Measurements from ENCODE around the gene ZNF808.
"Not testable (repeated sequence)": the region's sequence is repeated elsewhere in the genome, so short reads cannot be mapped to it uniquely, and the experiment has no call there.

The ZNF808 gene

DNA sequence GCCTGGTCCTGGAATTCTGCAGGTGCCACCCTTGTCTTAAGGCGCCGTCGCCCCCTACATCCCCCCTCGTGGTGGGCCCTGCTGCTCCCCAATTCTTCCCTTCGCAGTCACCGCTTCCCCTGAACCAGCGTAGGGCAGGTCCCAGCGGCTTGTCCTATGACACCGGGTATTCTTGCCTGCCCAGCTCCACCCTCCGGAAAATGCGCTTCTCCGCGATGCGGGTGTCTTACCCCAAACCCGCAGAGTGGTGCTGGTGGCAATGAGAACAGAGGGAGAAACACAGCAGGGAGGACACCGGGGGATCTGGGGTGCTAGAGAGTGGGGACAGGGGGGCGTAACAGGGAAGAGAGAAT lies 9.0 kb downstream of the ZNF808 start:
- DNase-seq = peak; percentile 32

DNA sequence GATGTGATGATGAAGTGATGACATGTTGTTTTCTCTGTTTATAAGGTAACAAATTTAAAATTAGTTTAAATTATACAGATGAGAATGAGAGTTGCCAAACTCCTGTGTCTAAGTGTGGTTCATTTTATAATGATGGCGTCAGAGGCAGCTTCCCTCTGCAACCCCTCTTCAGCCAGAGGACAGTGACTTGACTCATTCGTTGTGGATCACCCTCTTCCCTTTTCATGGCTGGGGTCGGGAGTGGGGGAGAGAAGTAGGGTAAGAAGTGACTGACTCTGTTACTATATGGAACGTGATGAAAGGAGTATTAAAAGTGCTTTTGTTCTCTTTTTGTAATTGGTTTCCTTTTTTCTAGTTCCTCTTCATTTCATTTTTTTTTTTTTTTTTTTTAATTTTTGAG lies 11.3 kb downstream of the ZNF808 start:
- DNase-seq = not testable (repeated sequence)

DNA sequence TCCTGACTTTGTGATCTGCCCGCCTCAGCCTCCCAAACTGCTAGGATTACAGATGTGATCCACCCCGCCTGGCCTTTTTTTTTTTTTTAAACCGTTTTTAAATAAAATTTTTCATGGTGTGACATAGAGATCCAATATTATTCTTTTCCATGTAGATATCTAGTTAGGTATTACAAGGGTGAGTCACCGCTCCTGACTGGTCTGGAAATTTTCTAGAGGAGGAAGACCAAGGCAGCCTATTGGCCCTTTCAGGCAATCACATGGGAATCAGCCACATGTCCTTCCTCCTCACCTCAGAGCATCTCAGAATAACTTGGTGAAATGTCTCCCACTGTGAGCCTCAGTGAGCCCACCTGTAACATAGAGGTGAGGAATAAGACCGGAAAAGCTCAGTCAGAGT lies 13.7 kb downstream of the ZNF808 start:
- DNase-seq = not testable (repeated sequence)

DNA sequence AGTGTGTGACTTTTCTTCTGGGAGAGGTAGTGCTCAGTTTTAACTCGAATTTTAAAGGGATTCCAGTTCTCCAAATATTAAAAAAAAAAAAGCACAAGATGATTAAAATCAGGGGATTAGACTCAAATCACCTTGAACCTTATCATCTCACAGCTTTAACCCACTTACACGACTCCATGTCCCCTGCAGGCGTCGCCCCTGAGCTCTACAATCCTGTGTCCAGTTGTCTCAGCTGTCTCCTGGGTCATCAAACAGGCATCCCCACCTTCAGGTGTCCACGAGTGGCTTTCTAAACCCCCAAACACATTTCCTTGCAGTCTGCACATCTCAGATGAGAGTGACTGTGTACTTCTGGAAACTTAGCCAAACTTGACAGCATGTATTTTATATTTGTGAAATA lies 14.1 kb downstream of the ZNF808 start:
- no peak for DNase-seq

DNA sequence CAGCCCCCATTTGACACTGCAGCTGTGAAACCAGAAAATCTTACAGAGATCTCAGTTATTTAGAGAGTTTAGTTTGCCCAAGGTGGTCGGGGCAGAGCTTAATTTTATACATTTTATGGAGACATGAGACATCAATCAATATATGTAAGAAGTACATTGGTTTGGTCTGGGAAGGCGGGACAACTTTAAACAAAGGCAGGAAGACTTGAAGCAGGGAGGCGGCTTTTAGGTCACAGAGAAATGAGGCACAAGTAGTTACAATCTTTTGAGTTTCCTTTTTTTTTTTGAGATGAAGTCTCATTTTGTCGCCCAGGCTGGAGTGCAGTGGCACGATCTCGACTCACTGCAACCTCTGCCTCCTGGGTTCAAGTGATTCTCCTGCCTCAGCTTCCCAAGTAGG lies 15.1 kb downstream of the ZNF808 start:
- not testable (repeated sequence) for DNase-seq

DNA sequence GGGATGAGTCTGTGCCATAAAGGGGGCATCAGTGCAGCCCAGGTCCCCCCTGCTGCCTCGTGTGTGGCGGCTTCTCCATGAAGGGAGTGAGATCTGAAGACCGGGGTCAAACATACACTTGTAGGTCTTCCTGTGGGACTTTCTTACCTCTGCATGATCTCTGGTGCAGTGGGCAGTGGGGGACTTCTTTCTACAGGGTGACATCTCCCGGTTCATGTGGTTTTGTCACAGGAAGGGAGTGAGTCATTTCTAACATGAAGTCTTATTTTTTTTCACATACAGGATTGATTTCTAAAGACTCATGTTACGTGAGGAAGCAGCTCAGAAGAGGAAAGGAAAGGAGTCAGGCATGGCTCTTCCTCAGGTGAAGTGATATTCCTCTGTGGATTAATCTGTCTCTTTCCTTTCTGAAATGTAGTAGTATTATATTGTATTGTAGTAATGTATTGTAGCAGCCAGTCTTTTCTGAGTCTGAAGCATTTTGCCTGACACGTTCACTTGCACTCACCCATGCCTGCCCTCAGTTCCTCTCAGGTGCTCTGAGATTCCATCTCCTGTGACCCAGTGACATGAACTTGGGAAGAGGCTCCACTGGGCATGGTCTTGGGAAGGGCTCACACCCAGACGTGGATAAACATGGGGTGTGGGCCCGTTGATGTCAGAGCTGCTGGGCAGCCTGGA lies 15.7 kb downstream of the ZNF808 start:
- peak; percentile 66 for DNase-seq

DNA sequence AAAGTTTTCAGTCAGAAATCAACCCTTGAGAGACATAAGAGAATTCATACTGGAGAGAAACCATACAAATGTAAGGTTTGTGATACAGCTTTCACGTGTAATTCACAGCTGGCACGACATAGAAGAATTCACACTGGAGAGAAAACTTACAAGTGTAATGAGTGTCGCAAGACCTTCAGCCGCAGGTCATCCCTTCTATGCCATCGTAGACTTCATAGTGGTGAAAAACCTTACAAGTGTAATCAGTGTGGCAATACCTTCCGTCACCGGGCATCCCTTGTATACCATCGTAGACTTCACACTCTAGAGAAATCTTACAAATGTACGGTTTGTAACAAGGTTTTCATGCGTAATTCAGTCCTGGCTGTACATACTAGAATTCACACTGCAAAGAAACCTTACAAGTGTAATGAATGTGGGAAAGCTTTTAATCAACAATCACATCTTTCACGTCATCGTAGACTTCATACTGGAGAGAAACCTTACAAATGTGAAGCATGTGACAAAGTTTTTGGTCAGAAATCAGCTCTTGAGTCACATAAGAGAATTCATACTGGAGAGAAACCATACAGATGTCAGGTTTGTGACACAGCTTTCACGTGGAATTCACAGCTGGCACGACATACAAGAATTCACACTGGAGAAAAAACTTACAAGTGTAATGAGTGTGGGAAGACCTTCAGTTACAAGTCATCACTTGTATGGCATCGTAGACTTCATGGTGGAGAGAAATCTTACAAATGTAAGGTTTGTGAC lies 26.9 kb downstream of the ZNF808 start:
- no peak for DNase-seq

DNA sequence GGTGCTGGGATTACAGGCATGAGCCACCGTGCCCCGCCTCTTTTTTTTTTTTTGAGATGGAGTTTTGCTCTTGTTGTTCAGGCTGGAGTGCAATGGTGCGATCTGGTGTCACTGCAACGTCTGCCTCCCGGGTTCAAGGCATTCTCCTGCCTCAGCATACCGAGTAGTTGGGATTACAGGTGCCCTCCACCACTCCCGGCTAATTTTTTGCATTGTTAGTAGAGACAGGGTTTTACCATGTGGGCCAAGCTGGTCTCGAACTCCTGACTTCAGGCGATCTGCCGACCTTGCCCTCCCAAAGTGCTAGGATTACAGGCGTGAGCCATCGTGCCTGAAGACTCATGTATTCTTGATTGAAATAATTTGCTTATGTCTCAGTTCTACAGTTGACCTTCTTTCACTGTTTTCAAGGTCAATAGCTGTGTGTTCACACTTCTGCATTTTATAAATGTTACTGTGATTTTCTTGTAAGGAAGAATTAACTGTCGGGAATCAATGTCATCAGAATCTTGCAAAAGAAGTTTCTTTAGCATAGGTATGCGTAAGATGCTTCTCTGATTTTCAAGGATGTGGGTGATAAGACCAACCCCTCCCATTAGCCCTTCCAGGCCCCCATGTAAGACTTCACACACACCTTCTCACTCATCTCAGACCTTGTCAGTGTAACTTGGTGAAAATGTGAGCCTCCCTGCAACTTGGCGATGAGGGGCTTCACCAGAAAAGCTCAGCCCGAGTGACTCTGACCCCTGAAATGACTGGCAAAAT lies 29.9 kb downstream of the ZNF808 start:
- DNase-seq = no peak

DNA sequence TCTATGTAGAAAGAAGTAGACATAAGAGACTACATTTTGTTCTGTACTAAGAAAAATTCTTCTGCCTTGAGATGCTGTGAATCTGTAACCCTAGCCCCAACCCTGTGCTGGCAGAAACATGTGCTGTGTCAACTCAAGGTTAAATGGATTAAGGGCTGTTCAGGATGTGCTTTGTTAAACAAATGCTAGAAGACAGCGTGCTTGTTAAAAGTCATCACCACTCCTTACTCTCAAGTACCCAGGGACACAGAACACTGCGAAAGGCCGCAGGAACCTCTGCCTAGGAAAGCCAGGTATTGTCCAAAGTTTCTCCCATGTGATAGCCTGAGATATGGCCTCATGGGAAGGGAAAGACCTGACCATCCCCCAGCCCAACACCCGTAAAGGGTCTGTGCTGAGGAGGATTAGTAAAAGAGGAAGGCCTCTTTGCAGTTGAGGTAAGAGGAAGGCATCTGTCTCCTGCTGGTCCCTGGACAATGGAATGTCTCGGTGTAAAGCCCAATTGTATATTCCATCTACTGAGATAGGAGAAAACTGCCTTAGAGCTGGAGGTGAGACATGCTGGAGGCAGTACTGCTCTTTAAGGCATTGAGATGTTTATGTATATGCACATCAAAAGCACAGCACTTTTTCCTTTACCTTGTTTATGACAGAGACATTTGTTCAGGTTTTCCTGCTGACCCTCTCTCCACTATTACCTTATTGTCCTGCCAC lies 31.4 kb downstream of the ZNF808 start:
- not testable (repeated sequence) for DNase-seq

DNA sequence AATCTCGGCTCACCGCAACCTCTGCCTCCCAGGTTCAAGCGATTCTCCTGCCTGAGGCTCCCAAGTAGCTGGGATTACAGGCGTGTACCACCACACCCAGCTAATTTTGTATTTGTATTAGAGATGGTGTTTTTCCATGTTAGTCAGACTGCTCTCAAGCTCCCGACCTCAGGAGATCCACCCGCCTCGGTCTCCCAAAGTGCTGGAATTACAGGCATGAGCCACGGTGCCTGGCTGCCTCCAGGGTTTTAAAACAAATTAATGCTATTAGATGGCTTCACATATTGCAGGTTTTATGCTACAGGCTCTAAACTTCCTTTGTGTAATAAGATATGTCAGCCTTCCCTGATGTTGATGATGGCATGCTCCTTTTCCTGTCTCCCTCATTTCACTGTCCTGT lies 34.1 kb downstream of the ZNF808 start:
- not testable (repeated sequence) for DNase-seq

DNA sequence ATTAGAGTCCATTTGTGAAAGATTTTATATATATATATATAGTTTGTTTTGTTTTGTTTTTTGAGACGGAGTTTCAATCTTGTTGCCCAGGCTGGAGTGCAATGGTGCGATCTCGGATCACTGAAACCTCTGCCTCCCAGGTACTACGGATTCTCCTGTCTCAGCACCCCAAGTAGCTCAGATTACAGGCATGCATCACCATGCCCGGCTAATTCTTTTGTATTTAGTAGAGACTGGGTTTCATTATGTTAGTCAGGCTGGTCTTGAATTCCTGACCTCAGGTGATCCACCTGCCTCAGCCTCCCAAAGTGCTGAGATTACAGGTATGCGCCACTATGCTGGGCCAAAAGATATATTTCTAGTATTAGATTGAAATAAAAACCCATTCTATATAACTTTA lies 38.7 kb downstream of the ZNF808 start:
- no peak for DNase-seq

DNA sequence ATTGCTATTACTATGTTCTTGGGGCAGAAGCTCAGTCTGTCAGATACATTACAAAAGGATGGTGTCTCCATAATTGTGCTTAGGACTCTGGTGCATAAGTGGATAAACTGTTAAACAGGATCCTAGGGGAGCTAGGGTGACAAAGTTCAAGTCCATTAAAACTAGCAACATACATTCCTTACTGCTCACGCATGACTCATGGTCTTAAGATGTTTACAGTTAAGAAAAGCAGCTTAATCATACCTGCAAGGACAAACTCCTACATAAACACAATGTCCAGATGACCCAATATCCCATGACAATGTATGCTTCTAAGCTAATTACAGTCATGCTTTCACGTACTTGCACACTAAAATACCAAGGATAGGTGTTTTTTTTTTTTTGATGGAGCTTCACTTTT lies 39.1 kb downstream of the ZNF808 start:
- no peak for DNase-seq

DNA sequence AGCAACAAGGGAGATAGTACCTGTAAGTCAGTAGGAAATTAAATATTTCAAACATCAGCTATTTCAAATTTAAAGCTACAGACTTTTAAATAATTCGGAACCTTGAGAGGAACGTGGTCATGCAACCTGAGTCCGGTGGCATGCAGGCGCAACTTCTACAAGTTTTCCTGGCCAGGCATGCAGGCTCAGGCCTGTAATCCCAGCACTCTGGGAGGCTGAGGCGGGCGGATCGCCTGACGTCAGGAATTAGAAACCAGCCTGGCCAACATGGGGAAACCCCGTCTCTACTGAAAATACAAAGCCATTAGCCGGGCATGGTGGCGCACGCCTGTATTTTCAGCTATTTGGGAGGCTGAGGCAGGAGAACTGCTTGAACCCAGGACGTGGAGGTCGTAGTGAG lies 40.5 kb downstream of the ZNF808 start:
- no peak for DNase-seq

DNA sequence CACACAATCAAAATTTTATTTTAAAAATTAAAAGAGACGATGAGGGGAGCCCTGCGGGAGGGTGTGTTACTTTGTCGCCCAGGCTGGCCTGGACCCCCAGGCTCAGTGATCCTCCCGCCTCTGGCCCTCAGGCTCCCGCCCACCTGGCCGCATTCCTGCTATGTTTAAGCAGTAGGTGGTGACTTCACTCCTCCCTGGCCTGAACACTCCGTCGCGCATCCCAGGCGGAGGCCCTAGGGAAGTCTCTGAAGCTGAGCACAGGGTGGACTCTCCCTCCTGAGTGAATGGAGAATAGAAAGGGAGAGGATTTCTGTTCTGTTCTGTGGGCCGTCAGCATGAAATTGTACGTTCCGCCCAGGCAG lies 42.2 kb downstream of the ZNF808 start:
- not testable (repeated sequence) for DNase-seq

DNA sequence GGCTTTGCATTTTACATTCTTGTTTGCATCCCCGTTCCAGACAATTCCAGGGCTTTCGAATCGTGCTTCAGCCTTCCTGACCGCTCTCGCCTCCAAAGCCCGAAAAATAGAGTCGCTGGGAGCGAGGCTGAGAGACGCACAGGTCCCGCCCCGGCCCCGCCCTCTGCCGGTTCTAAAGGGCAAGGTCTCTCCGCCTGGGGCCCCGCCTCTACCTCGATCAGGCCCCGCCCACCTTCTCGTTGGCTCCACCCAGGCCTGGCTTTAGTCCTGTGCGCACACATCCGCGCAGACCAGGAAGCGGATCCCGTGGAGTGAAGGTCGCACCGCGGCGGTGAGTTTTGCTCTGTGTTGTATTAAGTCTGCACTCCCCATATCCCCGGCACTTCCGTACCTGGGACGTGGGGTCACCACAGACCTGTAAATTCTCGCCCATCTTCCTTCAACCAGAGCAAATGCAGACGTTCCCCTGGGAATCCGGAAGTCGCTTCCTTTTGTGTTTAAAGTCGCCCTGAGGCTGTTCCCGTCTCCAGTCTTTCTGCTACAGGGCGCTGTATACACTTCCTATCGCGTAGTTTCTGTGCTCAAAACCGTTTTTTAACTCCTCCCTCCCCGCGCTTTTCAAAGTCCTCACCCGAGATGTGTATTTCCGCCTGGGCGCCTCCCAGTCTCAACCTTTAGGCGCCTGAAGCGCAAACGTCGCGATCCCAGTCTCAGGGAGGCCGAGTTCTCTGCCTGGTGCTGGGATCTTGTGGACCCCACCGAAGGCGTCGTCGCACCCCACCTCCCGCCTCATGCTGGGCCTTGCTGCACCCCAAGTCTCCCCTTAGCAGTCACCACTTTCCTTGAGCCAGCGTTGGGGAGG lies 42.8 kb downstream of the ZNF808 start, which contains the start of gene ZNF701:
TSS of gene ZNF701 (plus strand) at position 288 of the 862 bp plus-strand sequence. CDS start 3,861 bp downstream, outside the sequence.
- peak; percentile 92 for DNase-seq

DNA sequence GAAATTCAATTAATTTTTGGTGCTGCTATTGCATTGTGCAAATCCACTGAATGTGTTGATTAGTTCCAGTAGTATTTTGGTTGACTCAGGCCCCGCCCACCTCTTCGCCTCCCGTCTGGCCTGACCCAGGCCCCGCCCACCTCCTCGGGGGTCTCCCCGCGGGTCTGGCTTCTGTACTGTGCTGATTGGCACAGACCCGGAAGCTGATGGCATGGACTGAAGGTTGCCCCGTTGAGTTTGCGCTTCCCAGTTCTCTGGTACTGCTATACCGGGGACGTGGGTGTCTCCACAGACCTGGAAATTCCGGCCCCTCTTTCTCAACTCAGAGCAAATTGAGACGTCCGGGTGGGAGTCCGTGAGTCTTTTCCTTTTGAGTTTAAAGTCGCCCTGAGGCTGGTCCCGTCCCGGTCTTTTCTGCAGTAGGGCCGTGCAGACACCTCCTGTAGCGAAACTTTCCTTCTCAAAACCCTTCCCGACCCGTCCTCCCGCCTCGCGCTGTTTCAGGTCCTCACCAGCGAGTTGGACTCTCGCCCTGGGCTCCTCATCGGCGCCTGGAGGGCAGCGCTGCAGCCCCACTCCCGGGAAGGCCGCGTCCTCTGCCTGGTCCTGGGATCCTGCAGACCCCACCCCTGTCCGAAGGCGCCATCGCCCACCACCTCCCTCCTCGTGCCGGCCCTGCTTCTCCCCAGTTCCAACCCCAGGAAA lies 57.4 kb downstream of the ZNF808 start:
- DNase-seq = no peak

DNA sequence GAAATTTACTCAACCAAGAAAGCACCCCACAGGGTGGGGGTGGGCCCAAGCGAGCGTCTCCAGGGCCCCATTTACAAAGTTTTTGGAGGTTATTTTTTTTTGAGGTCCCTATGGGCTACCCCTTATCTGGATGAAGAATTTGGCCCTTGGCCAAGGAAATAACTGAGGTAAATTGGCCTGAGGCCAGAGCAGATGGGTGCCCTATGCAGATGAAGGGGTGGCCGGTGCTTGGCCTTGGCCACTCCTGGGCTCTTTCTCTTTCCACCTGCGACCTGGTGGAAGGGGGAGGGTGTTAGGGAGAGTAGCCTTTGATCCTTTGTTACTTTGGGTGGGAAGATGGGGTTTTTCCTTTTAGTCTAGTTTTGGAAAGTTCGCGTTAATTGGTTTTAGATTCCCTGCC lies 58.1 kb downstream of the ZNF808 start:
- no peak for DNase-seq

DNA sequence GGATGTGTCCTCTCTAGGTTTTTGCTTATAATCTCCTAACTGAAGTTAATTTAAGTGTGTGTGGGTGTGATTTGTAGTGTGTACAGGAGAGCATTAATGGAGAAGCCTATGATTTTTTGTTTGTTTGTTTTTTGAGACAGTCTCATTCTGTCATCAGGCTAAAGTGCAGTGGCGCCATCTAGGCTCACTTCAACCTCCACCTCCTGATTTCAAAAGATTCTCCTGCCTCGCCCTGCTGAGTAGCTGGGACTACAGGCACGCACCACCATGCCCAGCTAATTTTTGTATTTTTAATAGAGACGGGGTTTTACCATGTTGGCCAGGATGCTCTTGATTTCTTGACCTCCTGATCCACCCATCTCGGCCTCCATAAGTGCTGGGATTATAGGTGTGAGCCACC lies 63.3 kb downstream of the ZNF808 start:
- no peak for DNase-seq

DNA sequence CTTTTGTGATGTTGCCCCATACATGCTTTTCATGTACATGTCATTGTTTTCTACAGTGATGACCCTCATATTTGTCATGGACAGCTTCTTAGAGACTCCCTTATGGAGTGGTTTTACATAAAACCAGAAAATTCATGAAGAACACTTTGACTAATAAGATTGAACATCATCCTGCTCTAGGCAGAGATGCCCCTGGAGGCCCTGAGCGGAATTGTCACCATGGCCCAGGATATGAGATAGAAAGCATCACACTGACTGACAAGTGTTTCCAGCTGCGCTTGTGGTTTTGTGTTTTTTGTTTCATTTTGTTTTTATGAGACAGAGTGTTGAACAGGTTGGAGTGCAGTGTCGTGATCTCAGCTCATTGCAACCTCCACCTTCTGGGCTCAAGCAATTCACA lies 64.8 kb downstream of the ZNF808 start:
- DNase-seq = no peak

DNA sequence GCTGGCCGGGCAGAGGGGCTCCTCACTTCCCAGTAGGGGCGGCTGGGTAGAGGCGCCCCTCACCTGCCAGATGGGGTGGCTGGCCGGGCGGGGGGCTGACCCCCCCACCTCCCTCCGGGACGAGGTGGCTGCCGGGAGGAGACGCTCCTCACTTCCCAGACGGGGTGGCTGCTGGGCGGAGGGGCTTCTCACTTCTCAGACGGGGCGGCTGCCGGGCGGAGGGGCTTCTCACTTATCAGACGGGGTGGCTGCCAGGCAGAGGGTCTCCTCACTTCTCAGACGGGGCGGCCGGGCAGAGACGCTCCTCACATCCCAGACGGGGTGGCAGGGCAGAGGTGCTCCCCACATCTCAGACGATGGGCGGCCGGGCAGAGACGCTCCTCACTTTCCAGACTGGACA lies 66.0 kb downstream of the ZNF808 start:
- DNase-seq = not testable (repeated sequence)

DNA sequence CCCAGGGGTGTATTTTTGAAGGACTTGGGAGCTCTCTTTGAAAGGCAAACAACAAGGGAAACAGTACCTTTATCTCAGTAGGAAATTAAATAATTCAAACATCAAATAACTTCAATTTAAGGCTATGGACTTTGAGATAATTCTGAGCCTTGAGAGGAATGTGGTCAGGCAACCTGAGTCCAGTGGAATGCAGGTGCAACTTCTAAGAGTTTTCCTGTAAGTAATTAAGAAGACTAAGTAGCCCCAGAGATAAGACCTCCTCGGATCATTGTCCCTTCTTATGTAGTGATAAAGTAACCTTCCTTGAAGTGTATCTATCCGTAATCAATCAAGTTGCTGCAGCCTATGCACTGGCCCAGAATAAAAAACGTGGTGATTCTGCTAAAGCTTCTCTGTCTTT lies 71.8 kb downstream of the ZNF808 start:
- DNase-seq = no peak

DNA sequence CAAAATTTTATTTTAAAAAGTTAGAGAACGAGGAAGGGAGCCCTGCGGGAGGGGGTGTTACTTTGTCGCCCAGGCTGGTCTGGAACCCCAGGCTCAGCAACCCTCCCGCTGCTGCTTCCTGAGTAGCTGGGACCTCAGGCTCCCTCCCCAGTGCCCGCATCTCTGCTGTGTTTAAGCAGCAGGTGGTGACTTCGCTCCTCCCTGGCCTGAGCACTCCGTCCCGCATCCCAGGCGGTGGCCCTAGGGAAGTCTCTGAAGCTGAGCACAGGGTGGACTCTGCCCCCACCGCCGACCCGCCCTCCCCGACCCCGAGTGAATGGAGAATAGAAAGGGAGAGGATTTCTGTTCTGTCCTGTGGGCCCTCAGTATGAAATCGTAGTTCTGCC lies 73.2 kb downstream of the ZNF808 start:
- DNase-seq = peak; percentile 0

Measured in activated CD4-positive, alpha-beta T cell treated with anti-CD3 and anti-CD28 coated beads, Interleukin-2, Interleukin-6, amounts not matched to agents 100 ng/mL and 50 ng/mL, durations not matched to agents 16 hours and 8 hours (primary cell).